Rectal smooth muscle tissue (tissue), 1 donor: ENCODE measurements around the gene UQCC2.

ENCODE experiments used
- H3K27ac ChIP-seq: one replicate; pipeline ENCODE4 v1.7.0; 2013; ENCODE audit warnings: low read depth, low read length, inconsistent platforms
- H3K27me3 ChIP-seq: one replicate; pipeline ENCODE4 v1.7.0; 2013; ENCODE audit warnings: low read length; ENCODE audit not compliant: control insufficient read depth, insufficient read depth
- H3K36me3 ChIP-seq: one replicate; pipeline ENCODE4 v1.7.0; 2013; ENCODE audit warnings: low read length; ENCODE audit not compliant: control insufficient read depth, insufficient read depth
- H3K4me1 ChIP-seq: one replicate; pipeline ENCODE4 v1.7.0; 2013; ENCODE audit warnings: low read length; ENCODE audit not compliant: control insufficient read depth, insufficient read depth
- H3K4me3 ChIP-seq: one replicate; pipeline ENCODE4 v1.7.0; 2013; ENCODE audit warnings: low read length
- H3K9ac ChIP-seq: one replicate; pipeline ENCODE4 v1.7.0; 2013; ENCODE audit warnings: low read length

The UQCC2 gene

GRCh38 chr6:33750244-33750991 is 38.9 kb upstream of the UQCC2 start:
- H3K36me3 ChIP-seq = no peaks in the 10 kb centered on the region
- no peak overlapping the region for H3K27ac ChIP-seq
- H3K27me3 ChIP-seq = no peaks in the 10 kb centered on the region
- H3K9ac ChIP-seq = no peak overlapping the region
- H3K4me1 ChIP-seq = peaks cover 5% of the 10 kb centered on the region
- no peak overlapping the region for H3K4me3 ChIP-seq

DNA sequence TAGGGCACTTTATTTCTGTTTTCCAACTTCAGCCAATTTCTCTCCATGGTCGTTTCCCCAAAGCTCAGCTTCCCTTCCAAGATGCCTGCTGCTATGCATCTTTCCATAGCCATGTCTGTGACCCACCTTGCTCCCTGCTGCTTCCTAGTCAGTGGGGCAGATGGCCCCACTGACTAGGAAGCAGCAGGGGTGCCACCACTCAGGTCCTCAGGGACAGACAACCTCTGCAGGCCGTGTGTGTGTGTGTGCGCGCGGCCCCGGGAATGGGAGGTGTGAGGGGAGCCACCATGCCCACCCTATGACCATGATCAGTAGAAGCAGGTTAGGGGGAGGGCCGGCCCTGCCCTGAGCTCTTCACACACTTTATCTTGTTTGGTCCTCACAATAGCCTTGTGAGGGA is 37.9 kb upstream of the UQCC2 start:
- Histone ChIP-seq H3K27ac (no peak overlapping the region), H3K36me3 (no peaks in the 10 kb centered on the region), H3K4me1 (peaks cover 8% of the 10 kb centered on the region), H3K4me3 (no peak overlapping the region), H3K27me3 (no peaks in the 10 kb centered on the region), H3K9ac (no peak overlapping the region)

DNA sequence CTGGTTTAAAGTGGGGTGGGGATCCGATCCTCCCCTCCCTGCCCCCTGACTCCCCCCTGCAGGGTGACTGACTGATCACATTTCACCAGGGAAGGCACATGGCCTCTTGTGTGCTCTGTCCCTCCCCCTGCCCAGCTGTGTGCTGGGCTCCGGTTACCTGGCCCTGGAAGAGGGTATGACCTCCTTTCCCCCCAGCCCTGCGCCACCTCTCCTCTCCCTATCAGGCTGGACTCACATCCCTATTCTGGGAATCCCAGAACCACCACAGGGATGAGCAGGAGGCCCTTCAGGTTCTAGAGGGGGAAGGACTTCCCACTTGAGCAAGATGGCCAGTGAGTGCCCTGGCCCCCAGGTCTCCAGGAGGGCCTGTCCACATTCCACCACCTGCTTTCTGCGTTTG is 37.3 kb upstream of the UQCC2 start:
- H3K4me3 ChIP-seq = no peak overlapping the region
- H3K36me3 ChIP-seq = no peaks in the 10 kb centered on the region
- H3K4me1 ChIP-seq = peaks cover 12% of the 10 kb centered on the region
- H3K27ac ChIP-seq = no peak overlapping the region
- no peaks in the 10 kb centered on the region for H3K27me3 ChIP-seq
- no peak overlapping the region for H3K9ac ChIP-seq

DNA sequence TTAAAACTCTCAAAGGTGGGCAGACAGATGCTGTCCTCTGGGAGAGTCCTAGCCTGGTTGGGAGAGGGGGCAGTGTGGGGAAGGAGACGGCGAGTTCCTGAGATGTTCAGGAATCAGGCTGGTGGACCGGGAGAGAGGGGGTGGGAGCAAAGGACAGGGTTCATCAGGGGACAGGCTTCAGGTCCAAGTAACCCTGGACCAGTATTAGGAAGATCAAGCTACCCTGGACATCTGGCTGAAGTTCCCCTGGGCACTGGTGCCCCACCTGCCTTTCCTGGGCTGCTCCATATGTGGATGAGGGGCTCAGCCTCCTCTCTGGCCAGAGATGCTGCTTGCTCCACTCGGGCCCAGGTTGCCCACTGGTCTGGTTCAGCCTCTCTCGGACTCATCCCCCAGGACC is 36.3 kb upstream of the UQCC2 start:
- H3K27ac ChIP-seq = no peak overlapping the region
- peaks cover 12% of the 10 kb centered on the region for H3K4me1 ChIP-seq
- H3K36me3 ChIP-seq = no peaks in the 10 kb centered on the region
- no peaks in the 10 kb centered on the region for H3K27me3 ChIP-seq
- no peak overlapping the region for H3K4me3 ChIP-seq
- H3K9ac ChIP-seq = no peak overlapping the region

- Histone ChIP-seq H3K4me1 (peaks cover 12% of the 10 kb centered on the region), H3K27ac (peak within 1 kb of the TSS; percentile 90), H3K4me3 (peak within 1 kb of the TSS; percentile 52), H3K36me3 (no peaks in the 10 kb centered on the region), H3K27me3 (no peaks in the 10 kb centered on the region), H3K9ac (no peak within 1 kb of the TSS)
These were observed 35.2 kb upstream of the UQCC2 start, which contains the start of gene IP6K3 for GRCh38 chr6:33746651-33747100. IP6K3 (minus strand) TSS chr6:33746905; CDS start chr6:33735476, 11,429 bp downstream.

GRCh38 chr6:33746036-33746600 is 34.6 kb upstream of the UQCC2 start:
- H3K27me3 ChIP-seq = no peaks in the 10 kb centered on the region
- H3K4me3 ChIP-seq = peak overlapping the region; percentile 52
- no peaks in the 10 kb centered on the region for H3K36me3 ChIP-seq
- peak overlapping the region; percentile 90 for H3K27ac ChIP-seq
- H3K4me1 ChIP-seq = peaks cover 12% of the 10 kb centered on the region
- H3K9ac ChIP-seq = no peak overlapping the region

DNA sequence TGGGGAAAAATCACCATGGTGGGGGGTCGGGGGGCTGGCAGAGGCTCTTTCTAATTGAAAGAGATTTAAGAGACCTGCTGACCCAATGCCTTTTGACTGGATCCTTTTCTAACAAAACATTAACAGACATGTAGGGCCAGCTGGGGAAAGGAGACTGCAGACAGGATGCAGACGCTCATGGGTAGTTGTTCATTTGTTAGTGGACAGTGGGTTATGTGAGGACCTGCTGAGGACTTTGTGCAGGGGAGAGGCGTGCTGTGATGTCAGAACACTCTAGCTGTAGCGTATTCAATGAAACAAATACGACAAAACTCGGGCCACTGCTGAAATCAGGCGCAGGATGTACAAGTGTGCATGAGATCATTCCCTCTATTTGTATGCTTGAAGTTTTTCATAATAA is 34.0 kb upstream of the UQCC2 start:
- peaks cover 12% of the 10 kb centered on the region for H3K4me1 ChIP-seq
- no peak overlapping the region for H3K9ac ChIP-seq
- no peaks in the 10 kb centered on the region for H3K27me3 ChIP-seq
- H3K27ac ChIP-seq = peak overlapping the region; percentile 90
- no peaks in the 10 kb centered on the region for H3K36me3 ChIP-seq
- peak overlapping the region; percentile 7 for H3K4me3 ChIP-seq

GRCh38 chr6:33744895-33745546 is 33.5 kb upstream of the UQCC2 start:
- no peaks in the 10 kb centered on the region for H3K36me3 ChIP-seq
- peaks cover 12% of the 10 kb centered on the region for H3K4me1 ChIP-seq
- peak overlapping the region; percentile 90 for H3K27ac ChIP-seq
- H3K9ac ChIP-seq = no peak overlapping the region
- H3K27me3 ChIP-seq = no peaks in the 10 kb centered on the region
- H3K4me3 ChIP-seq = no peak overlapping the region

DNA sequence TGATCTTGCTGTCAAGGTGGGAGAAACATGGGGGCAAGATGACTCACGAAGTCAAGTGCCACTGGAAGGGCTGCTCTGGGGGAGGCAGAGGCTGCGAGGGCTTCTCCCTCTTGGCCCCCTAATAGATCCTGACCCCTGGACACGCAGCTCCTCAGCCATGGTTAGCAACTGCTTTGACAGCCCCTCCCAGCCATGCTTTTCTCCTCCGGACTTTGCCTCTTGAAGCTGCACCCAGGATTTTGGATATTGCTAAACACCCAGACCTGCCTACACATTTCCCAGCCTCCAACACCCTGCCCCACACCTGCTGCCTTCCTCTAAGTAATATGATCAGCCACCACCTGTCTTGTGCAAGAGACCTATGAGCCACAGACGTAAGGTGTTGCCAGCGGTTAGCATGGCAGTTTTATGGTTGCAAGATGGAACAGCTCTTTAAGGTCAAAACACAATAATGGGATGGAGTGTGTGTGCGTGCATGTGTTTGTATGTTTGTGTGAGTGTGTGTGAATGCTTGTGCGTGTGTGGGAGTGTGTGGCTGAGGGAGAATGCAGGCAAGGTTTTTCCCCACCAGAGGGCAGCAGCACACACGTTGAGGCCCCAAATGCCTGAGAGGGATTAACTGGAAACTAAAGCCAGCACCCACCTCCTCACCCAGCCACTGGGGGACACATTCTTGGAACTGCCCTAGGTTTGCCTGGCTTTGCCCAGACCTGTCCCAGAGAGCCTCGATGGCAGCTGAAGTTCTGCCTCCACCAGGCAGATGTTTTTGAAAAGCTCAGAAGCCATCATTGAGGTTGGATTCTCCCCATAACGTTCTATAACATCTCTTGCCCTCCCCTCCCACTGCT is 32.7 kb upstream of the UQCC2 start:
- peak overlapping the region; percentile 90 for H3K27ac ChIP-seq
- H3K9ac ChIP-seq = no peak overlapping the region
- peaks cover 12% of the 10 kb centered on the region for H3K4me1 ChIP-seq
- H3K4me3 ChIP-seq = no peak overlapping the region
- H3K36me3 ChIP-seq = no peaks in the 10 kb centered on the region
- H3K27me3 ChIP-seq = no peaks in the 10 kb centered on the region

DNA sequence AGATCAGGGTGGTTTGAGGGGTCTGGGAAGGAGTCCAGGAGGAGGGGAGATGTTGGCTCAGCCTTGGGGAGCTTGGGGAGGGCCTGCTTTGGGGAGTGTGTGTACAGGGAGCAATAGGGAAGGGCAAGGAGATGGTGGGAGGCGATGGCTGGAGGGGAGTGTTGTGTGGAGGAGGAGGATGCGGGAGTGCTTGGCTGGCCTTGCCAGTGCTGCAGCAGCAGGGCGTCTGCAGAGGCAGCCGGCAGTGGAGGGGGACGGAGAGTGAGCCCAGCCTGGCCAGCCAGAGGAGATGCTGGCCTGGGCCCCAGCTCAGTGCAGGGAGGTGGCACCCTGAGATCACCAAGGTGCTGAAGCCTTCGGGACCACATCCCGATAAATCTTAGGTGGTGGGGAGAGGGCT is 31.3 kb upstream of the UQCC2 start:
- H3K27me3 ChIP-seq = no peaks in the 10 kb centered on the region
- H3K36me3 ChIP-seq = no peaks in the 10 kb centered on the region
- H3K4me1 ChIP-seq = peaks cover 12% of the 10 kb centered on the region
- no peak overlapping the region for H3K4me3 ChIP-seq
- H3K9ac ChIP-seq = no peak overlapping the region
- H3K27ac ChIP-seq = no peak overlapping the region

DNA sequence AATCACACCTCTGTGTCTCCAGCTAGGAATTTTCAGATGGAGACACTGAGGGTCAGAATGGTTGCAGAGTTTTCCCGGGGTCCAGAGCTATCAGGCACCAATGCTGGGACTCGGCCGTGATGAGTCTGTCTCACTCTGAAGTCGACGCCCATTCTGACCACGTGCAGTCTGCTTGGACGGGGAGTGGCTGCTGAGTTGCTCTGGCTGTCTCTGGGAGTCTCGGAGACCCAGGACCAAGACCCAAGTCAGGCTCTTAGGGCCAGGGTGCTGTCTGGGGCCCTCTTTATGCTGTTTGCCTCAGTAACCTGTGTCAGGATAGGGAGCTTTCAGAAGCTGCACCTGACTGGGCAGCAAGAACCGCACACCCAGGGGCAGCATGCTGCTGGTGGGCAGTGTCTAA is 30.6 kb upstream of the UQCC2 start:
- no peak overlapping the region for H3K9ac ChIP-seq
- H3K27me3 ChIP-seq = no peaks in the 10 kb centered on the region
- no peaks in the 10 kb centered on the region for H3K36me3 ChIP-seq
- H3K4me1 ChIP-seq = peaks cover 12% of the 10 kb centered on the region
- no peak overlapping the region for H3K4me3 ChIP-seq
- H3K27ac ChIP-seq = no peak overlapping the region

GRCh38 chr6:33740794-33741193 is 29.3 kb upstream of the UQCC2 start:
- no peaks in the 10 kb centered on the region for H3K27me3 ChIP-seq
- peaks cover 9% of the 10 kb centered on the region for H3K4me1 ChIP-seq
- no peak overlapping the region for H3K4me3 ChIP-seq
- H3K27ac ChIP-seq = no peak overlapping the region
- H3K36me3 ChIP-seq = no peaks in the 10 kb centered on the region
- no peak overlapping the region for H3K9ac ChIP-seq
